Loucy (cell line): ENCODE measurements around the gene FAM83D.

ENCODE experiments used
- H2AFZ ChIP-seq: fragments of 200-600 bp; sonication (generic); 2 replicates; pipeline ENCODE4 v1.6.0; 2016; ENCODE audit warnings: antibody characterized with exemption, mild to moderate bottlenecking, low read length, moderate library complexity
- H3F3A ChIP-seq: fragments of 200-600 bp; 2 replicates; pipeline ENCODE4 v1.6.0; 2016; ENCODE audit warnings: antibody characterized with exemption, low read depth, mild to moderate bottlenecking
- H3K27me3 ChIP-seq: fragments of 200-600 bp; sonication (generic); 2 replicates; pipeline ENCODE4 v1.6.1; 2014; ENCODE audit warnings: low read length, mild to moderate bottlenecking; ENCODE audit not compliant: insufficient read depth, poor library complexity, severe bottlenecking
- H3K36me3 ChIP-seq: fragments of 200-600 bp; sonication (generic); 2 replicates; pipeline ENCODE4 v1.6.1; 2016; ENCODE audit warnings: low read length; ENCODE audit not compliant: insufficient read depth
- H3K4me1 ChIP-seq: fragments of 200-600 bp; sonication (generic); 2 replicates; pipeline ENCODE4 v1.5.1; 2014; ENCODE audit warnings: low read length, mild to moderate bottlenecking; ENCODE audit not compliant: insufficient read depth, poor library complexity, severe bottlenecking
- H3K4me2 ChIP-seq: fragments of 200-600 bp; sonication (generic); 2 replicates; pipeline ENCODE4 v1.6.0; 2014; ENCODE audit warnings: antibody characterized with exemption, low read length, low read depth, mild to moderate bottlenecking; ENCODE audit not compliant: poor library complexity, severe bottlenecking
- H3K4me3 ChIP-seq: fragments of 200-600 bp; sonication (generic); 2 replicates; pipeline ENCODE4 v1.5.1; 2014; ENCODE audit warnings: low read length, mild to moderate bottlenecking, mixed read lengths; ENCODE audit not compliant: poor library complexity, severe bottlenecking
- H3K79me2 ChIP-seq: fragments of 200-600 bp; sonication (generic); 2 replicates; pipeline ENCODE4 v1.6.1; 2014; ENCODE audit warnings: low read length; ENCODE audit not compliant: insufficient read depth
- H3K9ac ChIP-seq: fragments of 200-600 bp; sonication (generic); 2 replicates; pipeline ENCODE4 v1.6.0; 2014; ENCODE audit warnings: mild to moderate bottlenecking, low read depth, low read length, moderate library complexity; ENCODE audit not compliant: poor library complexity, severe bottlenecking
- H3K9me2 ChIP-seq: fragments of 200-600 bp; sonication (generic); replicated peaks from 2 replicates; pipeline ENCODE4 v1.6.1; 2016; ENCODE audit warnings: low read depth, low read length, mixed read lengths
- H3K9me3 ChIP-seq: fragments of 200-600 bp; sonication (generic); 2 replicates; pipeline ENCODE4 v1.6.1; 2014; ENCODE audit warnings: mild to moderate bottlenecking, antibody characterized with exemption, low read length, low read depth; ENCODE audit not compliant: insufficient read depth
- H4K20me1 ChIP-seq: fragments of 200-600 bp; sonication (generic); 2 replicates; pipeline ENCODE4 v1.6.0; 2014; ENCODE audit warnings: antibody characterized with exemption, low read length, mild to moderate bottlenecking; ENCODE audit not compliant: insufficient read depth, poor library complexity, severe bottlenecking
- CTCF ChIP-seq: fragments of 200-600 bp; sonication (generic); conservative IDR thresholded peaks from 2 replicates; pipeline ENCODE4 v1.5.1; 2014; ENCODE audit warnings: mild to moderate bottlenecking, antibody characterized with exemption, low read length
- EZH2phosphoT487 ChIP-seq: fragments of 200-600 bp; IDR thresholded peaks from 2 replicates; pipeline ENCODE4 v1.6.1; 2018; ENCODE audit warnings: antibody characterized with exemption, mild to moderate bottlenecking, moderate library complexity, borderline replicate concordance

The FAM83D gene

GRCh38 chr20:38926934-38927616 lies 858 bp downstream of the FAM83D start:
- Histone ChIP-seq H3K9me3 (no peaks in the 10 kb centered on the region), H3K4me2 (peak overlapping the region; percentile 96), H3K9me2 (no peaks in the 10 kb centered on the region), H3K27me3 (peaks cover 8% of the 10 kb centered on the region), H3K36me3 (no peaks in the 10 kb centered on the region), H2AFZ (peak overlapping the region; percentile 71), H3K4me1 (peaks cover 40% of the 10 kb centered on the region), H3K4me3 (peak overlapping the region; percentile 87), H3K79me2 (peaks cover 59% of the 10 kb centered on the region), H3F3A (no peaks in the 10 kb centered on the region), H3K9ac (peak overlapping the region; percentile 97), H4K20me1 (peaks cover 31% of the 10 kb centered on the region)
- TF ChIP-seq EZH2phosphoT487, result no peak
- TF ChIP-seq CTCF, result no peak

- peak overlapping the region; percentile 97 for H3K9ac ChIP-seq
Measured at GRCh38 chr20:38927902-38928578, 1.8 kb downstream of the FAM83D start.

GRCh38 chr20:38930242-38930569 lies 4.0 kb downstream of the FAM83D start:
- peak overlapping the region; percentile 97 for H3K9ac ChIP-seq
- H3K9me2 ChIP-seq, result no peaks in the 10 kb centered on the region
- peak overlapping the region; percentile 87 for H3K4me3 ChIP-seq
- peak overlapping the region; percentile 96 for H3K4me2 ChIP-seq
- H3K9me3 ChIP-seq, result no peaks in the 10 kb centered on the region
- no peak for TF ChIP-seq CTCF
- no peak for TF ChIP-seq EZH2phosphoT487
- H3K4me1 ChIP-seq, result peaks cover 56% of the 10 kb centered on the region
- H4K20me1 ChIP-seq, result peaks cover 54% of the 10 kb centered on the region
- H3F3A ChIP-seq, result no peaks in the 10 kb centered on the region
- no peaks in the 10 kb centered on the region for H3K36me3 ChIP-seq
- H3K79me2 ChIP-seq, result peaks cover 90% of the 10 kb centered on the region
- H2AFZ ChIP-seq, result no peak overlapping the region
- peaks cover 8% of the 10 kb centered on the region for H3K27me3 ChIP-seq

More at GRCh38 chr20:38927902-38928578, 1.8 kb downstream of the FAM83D start:
- Histone ChIP-seq H2AFZ (no peak overlapping the region), H3K4me1 (peaks cover 50% of the 10 kb centered on the region), H3F3A (no peaks in the 10 kb centered on the region), H3K27me3 (peaks cover 8% of the 10 kb centered on the region), H3K79me2 (peaks cover 68% of the 10 kb centered on the region), H4K20me1 (peaks cover 39% of the 10 kb centered on the region), H3K9me2 (no peaks in the 10 kb centered on the region), H3K36me3 (no peaks in the 10 kb centered on the region), H3K4me3 (peak overlapping the region; percentile 87), H3K4me2 (peak overlapping the region; percentile 96), H3K9me3 (no peaks in the 10 kb centered on the region)
- TF ChIP-seq EZH2phosphoT487, result no peak
- TF ChIP-seq CTCF, result no peak
